ENCODE data around the gene MAOA. TPM values are rescaled to one million over a fixed set of nuclear protein-coding genes. Genes with fewer than 3 reads are reported as not detected.

MAOA gene
- total and polyA plus RNA-seq, 8 donors, result 17.1 to 106 (median 43.2) TPM

GRCh38 chrX:43716696-43717095 is 60.6 kb downstream of the MAOA start:
- intact Hi-C loops (cut with DNase I), result no loop called here
- no peak overlapping the region for H3K4me3 ChIP-seq
- peaks cover 0 to 5% (median 0%) of the 10 kb centered on the region in 3 donors for H3K36me3 ChIP-seq
- FAIRE-seq (no peak), DNase-seq (no peak), ATAC-seq (no peak)
- H3K9me3 ChIP-seq, result no peaks in the 10 kb centered on the region
- no peaks in the 10 kb centered on the region for H3K4me1 ChIP-seq
- H3K27me3 ChIP-seq, result no peaks in the 10 kb centered on the region
- WGBS, 2 donors, result 60 to 97% methylated on average over 1 of the region's 1 CpG
- H3K27ac ChIP-seq, result no peak overlapping the region
- TF ChIP-seq CTCF (IDR thresholded peaks at IDR 0.05), result no peak

- 89 to 92% methylated on average over 1 of the region's 1 CpG for WGBS, 2 donors
- FAIRE-seq (no peak), DNase-seq (no peak), ATAC-seq (no peak)
- no peaks in the 10 kb centered on the region for H3K4me1 ChIP-seq
- H3K4me3 ChIP-seq, result no peak overlapping the region
- H3K9me3 ChIP-seq, result no peaks in the 10 kb centered on the region
- no peak overlapping the region for H3K27ac ChIP-seq
- TF ChIP-seq CTCF (IDR thresholded peaks at IDR 0.05), result no peak
- no peaks in the 10 kb centered on the region for H3K27me3 ChIP-seq
- peaks cover 0 to 5% (median 0%) of the 10 kb centered on the region in 3 donors for H3K36me3 ChIP-seq
- intact Hi-C loops (cut with DNase I), result no loop called here
These were observed 61.1 kb downstream of the MAOA start for GRCh38 chrX:43717161-43717560.

DNA sequence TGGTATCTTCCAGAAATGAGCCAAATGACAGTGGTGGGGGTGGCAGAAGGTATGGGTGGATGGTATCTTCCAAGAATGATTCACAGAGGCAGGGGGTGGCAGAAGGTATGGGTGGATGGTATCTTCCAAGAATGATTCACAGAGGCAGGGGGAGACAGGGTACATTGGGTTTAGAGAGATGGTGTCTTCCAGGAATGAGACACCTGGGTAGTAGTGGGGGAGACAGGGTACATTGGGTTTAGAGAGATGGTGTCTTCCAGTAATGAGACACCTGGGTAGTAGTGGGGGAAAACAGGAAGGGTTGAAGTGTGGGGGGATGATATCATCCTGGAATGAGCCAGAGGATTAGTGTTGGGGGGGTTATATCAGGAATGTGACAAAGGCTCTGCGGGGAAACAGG is 62.0 kb downstream of the MAOA start:
- WGBS, 2 donors, result 94 to 100% methylated on average over 1 of the region's 1 CpG
- H3K9me3 ChIP-seq, result no peaks in the 10 kb centered on the region
- no peak for TF ChIP-seq CTCF (IDR thresholded peaks at IDR 0.05)
- no peak overlapping the region for H3K4me3 ChIP-seq
- ATAC-seq (no peak), DNase-seq (no peak), FAIRE-seq (no peak)
- peaks cover 0 to 3% (median 0%) of the 10 kb centered on the region in 3 donors for H3K36me3 ChIP-seq
- H3K4me1 ChIP-seq, result no peaks in the 10 kb centered on the region
- intact Hi-C loops (cut with DNase I), result no loop called here
- H3K27ac ChIP-seq, result no peak overlapping the region
- H3K27me3 ChIP-seq, result no peaks in the 10 kb centered on the region

DNA sequence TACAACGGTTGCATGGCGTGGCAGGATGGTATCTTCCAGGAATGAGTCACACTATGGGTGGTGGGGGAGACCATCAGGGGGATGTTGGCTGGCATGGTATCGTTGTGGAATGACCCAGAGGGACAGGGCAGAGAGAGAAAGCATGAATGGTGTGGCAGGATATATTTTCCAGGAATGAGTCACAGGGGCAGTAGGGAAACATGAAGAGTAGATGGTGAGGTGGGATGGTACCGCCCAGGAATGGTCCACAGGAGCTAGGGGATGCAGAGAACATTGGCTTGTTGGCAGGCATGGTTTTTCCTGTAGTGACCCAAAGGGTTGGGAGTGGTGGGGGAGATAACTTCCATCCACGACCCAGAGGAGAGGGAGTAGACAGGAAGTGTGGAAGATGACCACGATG is 62.4 kb downstream of the MAOA start:
- no peaks in the 10 kb centered on the region for H3K4me1 ChIP-seq
- intact Hi-C loops (cut with DNase I), result no loop called here
- no peak for DNase-seq
- no peak for FAIRE-seq
- no peaks in the 10 kb centered on the region for H3K36me3 ChIP-seq
- H3K4me3 ChIP-seq, result no peak overlapping the region
- H3K9me3 ChIP-seq, result no peaks in the 10 kb centered on the region
- no peak overlapping the region for H3K27ac ChIP-seq
- WGBS, 2 donors, result 73 to 97% methylated on average over 6 of the region's 6 CpGs
- no peak for TF ChIP-seq CTCF (IDR thresholded peaks at IDR 0.05)
- ATAC-seq, result no peak
- no peaks in the 10 kb centered on the region for H3K27me3 ChIP-seq

- no peak for TF ChIP-seq CTCF (IDR thresholded peaks at IDR 0.05)
- no peak for ATAC-seq
- intact Hi-C loops (cut with DNase I), result no loop called here
- H3K27ac ChIP-seq, result no peak overlapping the region
- H3K4me1 ChIP-seq, result no peaks in the 10 kb centered on the region
- no peak overlapping the region for H3K4me3 ChIP-seq
- WGBS, 2 donors, result 52 to 91% methylated on average over 1 of the region's 1 CpG
- FAIRE-seq, result no peak
- no peaks in the 10 kb centered on the region for H3K9me3 ChIP-seq
- H3K27me3 ChIP-seq, result no peaks in the 10 kb centered on the region
- no peak for DNase-seq
- H3K36me3 ChIP-seq, result no peaks in the 10 kb centered on the region
These were observed 62.9 kb downstream of the MAOA start for GRCh38 chrX:43718956-43719355.
